Transverse colon (tissue), 4 donors: Measurements from ENCODE around the gene RAP1GDS1.

Source experiments
- CTCF ChIP-seq, 5 experiments: fragments of 200-600 bp in 3 of 5; fragments of 450-650 bp in 2 of 5; sonication (generic) in 3 of 5; IDR thresholded peaks; 1 replicate in 2 of 5; 2 replicates in 3 of 5; pipeline ENCODE4 v1.5.1; 2016 to 2017; ENCODE audit warnings: antibody characterized with exemption in 5 of 5, inconsistent platforms in 3 of 5, mild to moderate bottlenecking in 2 of 5, moderate library complexity in 1 of 5
- EP300 ChIP-seq: sonication (generic); formaldehyde crosslinking; IDR thresholded peaks from one replicate; pipeline ENCODE4 v1.6.1; 2017; ENCODE audit warnings: antibody characterized with exemption, low read depth
- POLR2A ChIP-seq: fragments of 450-650 bp; IDR thresholded peaks from one replicate; pipeline ENCODE4 v1.6.1; 2016; ENCODE audit warnings: antibody characterized with exemption, mild to moderate bottlenecking, moderate library complexity
- POLR2AphosphoS5 ChIP-seq, 3 donors: sonication (generic); formaldehyde crosslinking; IDR thresholded peaks; one replicate each; pipeline ENCODE4 v1.6.1; 2016; ENCODE audit warnings: antibody characterized with exemption in 3 of 3

- no peak for TF ChIP-seq CTCF (IDR thresholded peaks at IDR 0.05)
- TF ChIP-seq EP300: no peak
- no peak for TF ChIP-seq POLR2A
- no peak for TF ChIP-seq POLR2AphosphoS5 (IDR thresholded peaks at IDR 0.05)
Measured at GRCh38 chr4:98338761-98339438, 77.7 kb downstream of the RAP1GDS1 start.
